Measurements from ENCODE around the gene M1AP. TPM values are rescaled to one million over a fixed set of nuclear protein-coding genes. Genes with fewer than 3 reads are reported as not detected.

M1AP gene
- total and polyA plus RNA-seq, 2 donors (not counting 1 experiment from before 2014, with no cell fraction given) = not detected

- Histone ChIP-seq H3K4me1 (ENCODE audit: control insufficient read depth, extremely low read depth, insufficient read depth, low read length) (no peaks in the 10 kb centered on the region), H3K36me3 (ENCODE audit: control insufficient read depth, insufficient read depth, low read length) (no peaks in the 10 kb centered on the region), H3K9ac (ENCODE audit: insufficient read depth, low read length) (no peak overlapping the region), H3K27ac (ENCODE audit: insufficient read depth, low read length) (no peak overlapping the region), H3K79me2 (ENCODE audit: control insufficient read depth, insufficient read depth, low read length) (no peaks in the 10 kb centered on the region), H2AFZ (ENCODE audit: low read length) (no peak overlapping the region), H3K27me3 (ENCODE audit: control insufficient read depth, insufficient read depth, low read length) (peaks cover 10% of the 10 kb centered on the region), H3K4me3 (replicated peaks in 1 of 4; ENCODE audit: control extremely low read depth in 1 of 4, insufficient read depth in 1 of 4, low read depth in 3 of 4, low read length in 4 of 4) (no peak overlapping the region), H3K9me3 (ENCODE audit: control insufficient read depth, insufficient read depth, low read depth, low read length) (no peaks in the 10 kb centered on the region), H4K20me1 (ENCODE audit: control insufficient read depth, extremely low read depth, insufficient read depth, low read length) (no peaks in the 10 kb centered on the region), H3K4me2 (ENCODE audit: extremely low read depth, insufficient read depth, low read length) (no peak overlapping the region)
- DNase-seq (ENCODE audit: low read depth in 2 of 2) = no peak
- TF ChIP-seq EZH2 (IDR thresholded peaks at IDR 0.05; ENCODE audit: low read length, missing control alignments) (no peak), CTCF (conservative IDR thresholded peaks at IDR 0.05 in 1 of 2, IDR thresholded peaks at IDR 0.05 in 1 of 2; ENCODE audit: low read depth in 1 of 2, low read length in 2 of 2) (no peak)
Observed at GRCh38 chr2:74599676-74600075, 48.5 kb downstream of the M1AP start.

DNA sequence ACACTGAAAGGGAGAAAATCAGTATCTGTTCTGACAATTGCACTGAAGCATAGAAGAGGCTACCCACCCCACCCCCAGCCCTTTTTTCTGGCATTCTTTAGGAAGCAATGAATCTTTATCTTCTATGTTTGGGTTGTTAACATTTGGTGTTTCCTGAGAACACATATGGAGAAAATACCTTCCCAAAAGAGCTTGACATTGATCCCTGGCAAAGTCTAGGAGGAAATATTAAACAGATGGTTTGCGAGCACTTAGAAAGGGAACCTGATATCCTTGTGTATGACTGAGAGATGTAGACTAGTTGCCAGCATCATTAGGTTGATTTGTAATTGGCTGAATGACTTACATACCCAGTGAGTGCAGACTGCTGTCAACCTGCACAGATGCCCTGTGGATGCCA lies 50.7 kb downstream of the M1AP start:
- H3K27me3 ChIP-seq (ENCODE audit: control insufficient read depth, insufficient read depth, low read length) = peaks cover 2% of the 10 kb centered on the region
- H3K9ac ChIP-seq (ENCODE audit: insufficient read depth, low read length) = no peak overlapping the region
- no peak overlapping the region for H2AFZ ChIP-seq (ENCODE audit: low read length)
- no peaks in the 10 kb centered on the region for H3K9me3 ChIP-seq (ENCODE audit: control insufficient read depth, insufficient read depth, low read depth, low read length)
- no peaks in the 10 kb centered on the region for H3K79me2 ChIP-seq (ENCODE audit: control insufficient read depth, insufficient read depth, low read length)
- no peak overlapping the region for H3K27ac ChIP-seq (ENCODE audit: insufficient read depth, low read length)
- no peak for DNase-seq (ENCODE audit: low read depth in 2 of 2)
- no peaks in the 10 kb centered on the region for H3K36me3 ChIP-seq (ENCODE audit: control insufficient read depth, insufficient read depth, low read length)
- no peak overlapping the region for H3K4me2 ChIP-seq (ENCODE audit: extremely low read depth, insufficient read depth, low read length)
- no peaks in the 10 kb centered on the region for H4K20me1 ChIP-seq (ENCODE audit: control insufficient read depth, extremely low read depth, insufficient read depth, low read length)
- no peaks in the 10 kb centered on the region for H3K4me1 ChIP-seq (ENCODE audit: control insufficient read depth, extremely low read depth, insufficient read depth, low read length)
- TF ChIP-seq CTCF (conservative IDR thresholded peaks at IDR 0.05 in 1 of 2, IDR thresholded peaks at IDR 0.05 in 1 of 2; ENCODE audit: low read depth in 1 of 2, low read length in 2 of 2) (no peak), EZH2 (IDR thresholded peaks at IDR 0.05; ENCODE audit: low read length, missing control alignments) (no peak)
- no peak overlapping the region for H3K4me3 ChIP-seq (replicated peaks in 1 of 4; ENCODE audit: control extremely low read depth in 1 of 4, insufficient read depth in 1 of 4, low read depth in 3 of 4, low read length in 4 of 4)

DNA sequence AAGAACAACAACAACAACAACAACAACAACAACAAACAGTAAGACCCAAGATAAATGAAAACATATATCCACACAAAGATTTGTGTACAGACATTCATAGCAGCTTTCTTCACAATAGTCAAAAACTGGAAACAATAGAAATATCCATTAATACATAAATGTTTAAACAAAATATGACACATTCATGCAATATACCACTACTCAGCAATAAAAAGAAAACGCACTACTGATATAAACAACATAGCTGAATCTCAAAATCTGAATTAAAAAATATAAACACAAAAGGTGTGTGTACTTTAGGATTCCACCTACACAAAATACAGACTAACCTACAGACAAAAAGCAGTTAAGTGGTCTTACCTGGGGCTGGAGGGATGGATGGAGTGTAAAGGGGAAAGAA lies 51.5 kb downstream of the M1AP start:
- no peaks in the 10 kb centered on the region for H3K36me3 ChIP-seq (ENCODE audit: control insufficient read depth, insufficient read depth, low read length)
- H3K4me2 ChIP-seq (ENCODE audit: extremely low read depth, insufficient read depth, low read length) = no peak overlapping the region
- H3K27ac ChIP-seq (ENCODE audit: insufficient read depth, low read length) = no peak overlapping the region
- no peak for DNase-seq (ENCODE audit: low read depth in 2 of 2)
- no peaks in the 10 kb centered on the region for H3K79me2 ChIP-seq (ENCODE audit: control insufficient read depth, insufficient read depth, low read length)
- H3K4me1 ChIP-seq (ENCODE audit: control insufficient read depth, extremely low read depth, insufficient read depth, low read length) = no peaks in the 10 kb centered on the region
- TF ChIP-seq CTCF (conservative IDR thresholded peaks at IDR 0.05 in 1 of 2, IDR thresholded peaks at IDR 0.05 in 1 of 2; ENCODE audit: low read depth in 1 of 2, low read length in 2 of 2) = no peak
- TF ChIP-seq EZH2 (IDR thresholded peaks at IDR 0.05; ENCODE audit: low read length, missing control alignments) = no peak
- no peaks in the 10 kb centered on the region for H4K20me1 ChIP-seq (ENCODE audit: control insufficient read depth, extremely low read depth, insufficient read depth, low read length)
- H3K27me3 ChIP-seq (ENCODE audit: control insufficient read depth, insufficient read depth, low read length) = peaks cover 2% of the 10 kb centered on the region
- H3K9me3 ChIP-seq (ENCODE audit: control insufficient read depth, insufficient read depth, low read depth, low read length) = no peaks in the 10 kb centered on the region
- H3K9ac ChIP-seq (ENCODE audit: insufficient read depth, low read length) = no peak overlapping the region
- H3K4me3 ChIP-seq (replicated peaks in 1 of 4; ENCODE audit: control extremely low read depth in 1 of 4, insufficient read depth in 1 of 4, low read depth in 3 of 4, low read length in 4 of 4) = no peak overlapping the region
- H2AFZ ChIP-seq (ENCODE audit: low read length) = no peak overlapping the region

All from fibroblast of lung (primary cell).